GM23338 (cell line): Measurements from ENCODE around the gene RAMP3. TPM values are rescaled to one million over a fixed set of nuclear protein-coding genes. Genes with fewer than 3 reads are reported as not detected.

Source experiments
- ATAC-seq: fragments of 200-7000 bp; cut with Tn5 transposase; 3 replicates; pipeline ENCODE4 v1.9.1; 2020
- DNase-seq: peaks from one replicate; pipeline ENCODE4 v3.0.0-alpha.2; 2015; ENCODE audit warnings: low spot score
- H2AFZ ChIP-seq: fragments of 200-600 bp; sonication (generic); 2 replicates; pipeline ENCODE4 v1.8.0; 2016; ENCODE audit warnings: antibody characterized with exemption, mild to moderate bottlenecking, moderate library complexity
- H3F3A ChIP-seq: fragments of 200-600 bp; sonication (generic); replicated peaks from 2 replicates; pipeline ENCODE4 v1.8.0; 2017; ENCODE audit warnings: antibody characterized with exemption, mixed run types, low read depth
- H3K27ac ChIP-seq: fragments of 200-600 bp; sonication (generic); 2 replicates; pipeline ENCODE4 v1.6.1; 2016; ENCODE audit warnings: low read depth
- H3K27me3 ChIP-seq: fragments of 200-600 bp; sonication (generic); 2 replicates; pipeline ENCODE4 v1.8.0; 2016; ENCODE audit warnings: mild to moderate bottlenecking, mixed run types, moderate library complexity; ENCODE audit not compliant: insufficient read depth
- H3K36me3 ChIP-seq: fragments of 200-600 bp; sonication (generic); 2 replicates; pipeline ENCODE4 v1.8.0; 2016; ENCODE audit warnings: mild to moderate bottlenecking; ENCODE audit not compliant: insufficient read depth
- H3K4me1 ChIP-seq: fragments of 200-600 bp; sonication (generic); 2 replicates; pipeline ENCODE4 v1.8.0; 2016; ENCODE audit warnings: mild to moderate bottlenecking, moderate library complexity; ENCODE audit not compliant: insufficient read depth
- H3K4me2 ChIP-seq: fragments of 200-600 bp; sonication (generic); 2 replicates; pipeline ENCODE4 v1.7.1; 2017; ENCODE audit warnings: mixed run types
- H3K4me3 ChIP-seq: fragments of 200-600 bp; sonication (generic); 2 replicates; pipeline ENCODE4 v1.6.1; 2016; ENCODE audit warnings: mixed run types
- H3K79me2 ChIP-seq: fragments of 200-600 bp; sonication (generic); replicated peaks from 2 replicates; pipeline ENCODE4 v1.8.0; 2017; ENCODE audit warnings: mild to moderate bottlenecking; ENCODE audit not compliant: insufficient read depth
- H3K9me2 ChIP-seq: fragments of 200-600 bp; sonication (generic); 2 replicates; pipeline ENCODE4 v1.8.0; 2017; ENCODE audit not compliant: insufficient read depth
- H4K20me1 ChIP-seq: fragments of 200-600 bp; sonication (generic); replicated peaks from 2 replicates; pipeline ENCODE4 v1.8.0; 2017; ENCODE audit warnings: mild to moderate bottlenecking; ENCODE audit not compliant: insufficient read depth
- H3K27ac Mint-ChIP-seq: 2 replicates; pipeline ENCODE4 v1.8.0; 2020; ENCODE audit warnings: inconsistent platforms, mild to moderate bottlenecking, moderate library complexity, mixed read lengths
- H3K27me3 Mint-ChIP-seq: 3 replicates; pipeline ENCODE4 v1.8.0; 2022; ENCODE audit warnings: low read depth, mild to moderate bottlenecking, moderate library complexity, mixed read lengths, inconsistent platforms; ENCODE audit not compliant: insufficient read depth, poor library complexity
- H3K36me3 Mint-ChIP-seq: 3 replicates; pipeline ENCODE4 v1.8.0; 2021; ENCODE audit warnings: low read depth, mild to moderate bottlenecking, inconsistent platforms, moderate library complexity, mixed read lengths
- H3K4me1 Mint-ChIP-seq: 3 replicates; pipeline ENCODE4 v1.8.0; 2020; ENCODE audit warnings: mild to moderate bottlenecking, inconsistent platforms, mixed read lengths
- H3K4me3 Mint-ChIP-seq: 3 replicates; pipeline ENCODE4 v1.8.0; 2021; ENCODE audit warnings: moderate library complexity, mild to moderate bottlenecking, inconsistent platforms, mixed read lengths
- H3K9me3 Mint-ChIP-seq: 3 replicates; pipeline ENCODE4 v1.8.0; 2020; ENCODE audit warnings: moderate library complexity, mild to moderate bottlenecking, inconsistent platforms, mixed read lengths
- CREB1 ChIP-seq: fragments of 250-450 bp; sonication (Bioruptor Pico); IDR thresholded peaks from 2 replicates; pipeline ENCODE4 v1.5.0; 2020; ENCODE audit warnings: low read depth, mild to moderate bottlenecking, moderate library complexity
- EZH2 ChIP-seq: fragments of 200-600 bp; sonication (generic); IDR thresholded peaks from one replicate; pipeline ENCODE4 v1.8.0; 2017; ENCODE audit warnings: antibody characterized with exemption, mild to moderate bottlenecking, low read depth; ENCODE audit not compliant: unreplicated experiment
- JUNB ChIP-seq: IDR thresholded peaks from one replicate; pipeline ENCODE4 v1.6.1; 2016; ENCODE audit warnings: antibody characterized with exemption; ENCODE audit not compliant: unreplicated experiment
- NANOG ChIP-seq: IDR thresholded peaks from 2 replicates; pipeline ENCODE4 v1.6.1; 2016; ENCODE audit warnings: antibody characterized with exemption, borderline replicate concordance
- POLR2AphosphoS5 ChIP-seq: IDR thresholded peaks from 2 replicates; pipeline ENCODE4 v1.6.1; 2016; ENCODE audit warnings: antibody characterized with exemption, low read depth
- STAT1 ChIP-seq: IDR thresholded peaks from one replicate; pipeline ENCODE4 v1.6.1; 2016; ENCODE audit warnings: antibody characterized with exemption; ENCODE audit not compliant: unreplicated experiment
- ZNF114 ChIP-seq: fragments of 250-450 bp; sonication (Bioruptor Pico); IDR thresholded peaks from 2 replicates; pipeline ENCODE4 v1.5.0; 2020; ENCODE audit warnings: mild to moderate bottlenecking, moderate library complexity
- ZNF331 ChIP-seq: fragments of 250-450 bp; sonication (Bioruptor Pico); IDR thresholded peaks from 2 replicates; pipeline ENCODE4 v1.5.0; 2020; ENCODE audit warnings: low read depth, mild to moderate bottlenecking, moderate library complexity
- polyA plus RNA-seq: library from polyadenylated mRNA; unstranded; fragments of >200 nt; fragmentation: Nextera tagmentation; extraction: Ambion mirVana; gene quantifications from 2 replicates; pipeline ENCODE4 v1.2.1, GENCODE V29; 2016
- total RNA-seq: library from RNA; depleted of rRNA; stranded (reverse); fragments of >200 nt; shearing (Covaris generic); gene quantifications from 2 replicates; pipeline ENCODE4 v1.2.3, GENCODE V29; 2014
- TF ChIP-seq, protein P1 (sequence below): fragments of 250-450 bp; sonication (Bioruptor Pico); IDR thresholded peaks from 2 replicates; pipeline ENCODE4 v1.5.0; 2020; ENCODE audit warnings: mild to moderate bottlenecking, moderate library complexity
- TF ChIP-seq, protein P2 (sequence below), 2 experiments: fragments of 200-600 bp in 1 of 2; sonication (generic) in 1 of 2; conservative IDR thresholded peaks; 2 replicates each; pipeline versions ENCODE4 v1.5.1 to v1.6.1; 2016 to 2017; ENCODE audit warnings: antibody characterized with exemption in 2 of 2, low read depth in 2 of 2, mild to moderate bottlenecking in 2 of 2, moderate library complexity in 1 of 2
- TF ChIP-seq, protein P3 (sequence below): IDR thresholded peaks from one replicate; pipeline ENCODE4 v1.6.1; 2018; ENCODE audit warnings: antibody characterized with exemption; ENCODE audit not compliant: unreplicated experiment

The RAMP3 gene
- total and polyA plus RNA-seq, 2 experiments from 2014 or later, result 1.1 to 4.6 TPM

DNA sequence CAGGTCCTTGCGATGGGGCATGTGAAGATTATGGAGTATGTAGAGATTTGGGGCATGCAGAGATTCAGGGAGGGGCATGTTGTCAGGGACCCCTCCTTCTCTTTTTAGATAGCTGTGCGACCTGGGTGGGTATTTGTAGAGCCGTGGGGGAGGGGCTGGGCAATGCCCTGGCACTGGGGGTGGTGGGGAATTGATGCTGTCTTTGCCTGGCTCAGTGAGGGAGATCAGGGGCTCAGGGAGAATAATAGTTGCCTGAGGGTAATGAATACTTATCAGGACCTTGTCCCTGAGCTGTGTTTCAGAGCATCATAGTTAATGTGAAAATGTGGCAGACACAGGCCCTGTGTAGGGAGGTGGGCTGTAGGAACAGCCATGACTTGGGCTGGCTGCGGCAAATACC is 3.5 kb downstream of the RAMP3 start:
- Histone ChIP-seq H4K20me1 (no peaks in the 10 kb centered on the region), H3K4me2 (no peak overlapping the region), H2AFZ (peak overlapping the region; percentile 80; the same call in 1 of the 2 replicates), H3K27ac (no peak overlapping the region), H3K79me2 (no peaks in the 10 kb centered on the region), H3K4me3 (no peak overlapping the region), H3F3A (no peaks in the 10 kb centered on the region), H3K27me3 (peaks cover 14% of the 10 kb centered on the region), H3K4me1 (no peaks in the 10 kb centered on the region; the same call in 1 of the 2 replicates), H3K36me3 (no peaks in the 10 kb centered on the region), H3K9me2 (0 out of 2 replicates have a peak, but pooled peaks cover 3% of the 10 kb centered on the region)
- TF ChIP-seq, protein P1, sequence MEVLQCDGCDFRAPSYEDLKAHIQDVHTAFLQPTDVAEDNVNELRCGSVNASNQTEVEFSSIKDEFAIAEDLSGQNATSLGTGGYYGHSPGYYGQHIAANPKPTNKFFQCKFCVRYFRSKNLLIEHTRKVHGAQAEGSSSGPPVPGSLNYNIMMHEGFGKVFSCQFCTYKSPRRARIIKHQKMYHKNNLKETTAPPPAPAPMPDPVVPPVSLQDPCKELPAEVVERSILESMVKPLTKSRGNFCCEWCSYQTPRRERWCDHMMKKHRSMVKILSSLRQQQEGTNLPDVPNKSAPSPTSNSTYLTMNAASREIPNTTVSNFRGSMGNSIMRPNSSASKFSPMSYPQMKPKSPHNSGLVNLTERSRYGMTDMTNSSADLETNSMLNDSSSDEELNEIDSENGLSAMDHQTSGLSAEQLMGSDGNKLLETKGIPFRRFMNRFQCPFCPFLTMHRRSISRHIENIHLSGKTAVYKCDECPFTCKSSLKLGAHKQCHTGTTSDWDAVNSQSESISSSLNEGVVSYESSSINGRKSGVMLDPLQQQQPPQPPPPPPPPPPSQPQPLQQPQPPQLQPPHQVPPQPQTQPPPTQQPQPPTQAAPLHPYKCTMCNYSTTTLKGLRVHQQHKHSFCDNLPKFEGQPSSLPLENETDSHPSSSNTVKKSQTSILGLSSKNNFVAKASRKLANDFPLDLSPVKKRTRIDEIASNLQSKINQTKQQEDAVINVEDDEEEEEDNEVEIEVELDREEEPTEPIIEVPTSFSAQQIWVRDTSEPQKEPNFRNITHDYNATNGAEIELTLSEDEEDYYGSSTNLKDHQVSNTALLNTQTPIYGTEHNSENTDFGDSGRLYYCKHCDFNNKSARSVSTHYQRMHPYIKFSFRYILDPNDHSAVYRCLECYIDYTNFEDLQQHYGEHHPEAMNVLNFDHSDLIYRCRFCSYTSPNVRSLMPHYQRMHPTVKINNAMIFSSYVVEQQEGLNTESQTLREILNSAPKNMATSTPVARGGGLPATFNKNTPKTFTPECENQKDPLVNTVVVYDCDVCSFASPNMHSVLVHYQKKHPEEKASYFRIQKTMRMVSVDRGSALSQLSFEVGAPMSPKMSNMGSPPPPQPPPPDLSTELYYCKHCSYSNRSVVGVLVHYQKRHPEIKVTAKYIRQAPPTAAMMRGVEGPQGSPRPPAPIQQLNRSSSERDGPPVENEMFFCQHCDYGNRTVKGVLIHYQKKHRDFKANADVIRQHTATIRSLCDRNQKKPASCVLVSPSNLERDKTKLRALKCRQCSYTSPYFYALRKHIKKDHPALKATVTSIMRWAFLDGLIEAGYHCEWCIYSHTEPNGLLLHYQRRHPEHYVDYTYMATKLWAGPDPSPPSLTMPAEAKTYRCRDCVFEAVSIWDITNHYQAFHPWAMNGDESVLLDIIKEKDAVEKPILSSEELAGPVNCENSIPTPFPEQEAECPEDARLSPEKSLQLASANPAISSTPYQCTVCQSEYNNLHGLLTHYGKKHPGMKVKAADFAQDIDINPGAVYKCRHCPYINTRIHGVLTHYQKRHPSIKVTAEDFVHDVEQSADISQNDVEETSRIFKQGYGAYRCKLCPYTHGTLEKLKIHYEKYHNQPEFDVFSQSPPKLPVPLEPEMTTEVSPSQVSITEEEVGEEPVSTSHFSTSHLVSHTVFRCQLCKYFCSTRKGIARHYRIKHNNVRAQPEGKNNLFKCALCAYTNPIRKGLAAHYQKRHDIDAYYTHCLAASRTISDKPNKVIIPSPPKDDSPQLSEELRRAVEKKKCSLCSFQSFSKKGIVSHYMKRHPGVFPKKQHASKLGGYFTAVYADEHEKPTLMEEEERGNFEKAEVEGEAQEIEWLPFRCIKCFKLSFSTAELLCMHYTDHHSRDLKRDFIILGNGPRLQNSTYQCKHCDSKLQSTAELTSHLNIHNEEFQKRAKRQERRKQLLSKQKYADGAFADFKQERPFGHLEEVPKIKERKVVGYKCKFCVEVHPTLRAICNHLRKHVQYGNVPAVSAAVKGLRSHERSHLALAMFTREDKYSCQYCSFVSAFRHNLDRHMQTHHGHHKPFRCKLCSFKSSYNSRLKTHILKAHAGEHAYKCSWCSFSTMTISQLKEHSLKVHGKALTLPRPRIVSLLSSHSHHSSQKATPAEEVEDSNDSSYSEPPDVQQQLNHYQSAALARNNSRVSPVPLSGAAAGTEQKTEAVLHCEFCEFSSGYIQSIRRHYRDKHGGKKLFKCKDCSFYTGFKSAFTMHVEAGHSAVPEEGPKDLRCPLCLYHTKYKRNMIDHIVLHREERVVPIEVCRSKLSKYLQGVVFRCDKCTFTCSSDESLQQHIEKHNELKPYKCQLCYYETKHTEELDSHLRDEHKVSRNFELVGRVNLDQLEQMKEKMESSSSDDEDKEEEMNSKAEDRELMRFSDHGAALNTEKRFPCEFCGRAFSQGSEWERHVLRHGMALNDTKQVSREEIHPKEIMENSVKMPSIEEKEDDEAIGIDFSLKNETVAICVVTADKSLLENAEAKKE (CRISPR knock-in tag), result no peak
- TF ChIP-seq CREB1 (CRISPR knock-in tag) (no peak), STAT1 (no peak)
- Mint-ChIP-seq H3K36me3 (no peaks in the 10 kb centered on the region), H3K4me3 (no peak overlapping the region), H3K27ac (no peak overlapping the region), H3K9me3 (peaks cover 10% of the 10 kb centered on the region; the same call in 2 of the 3 replicates), H3K4me1 (peaks cover 8% of the 10 kb centered on the region; the same call in 2 of the 3 replicates), H3K27me3 (peaks cover 29% of the 10 kb centered on the region)
- ATAC-seq, result no peak
- DNase-seq, result no peak

DNA sequence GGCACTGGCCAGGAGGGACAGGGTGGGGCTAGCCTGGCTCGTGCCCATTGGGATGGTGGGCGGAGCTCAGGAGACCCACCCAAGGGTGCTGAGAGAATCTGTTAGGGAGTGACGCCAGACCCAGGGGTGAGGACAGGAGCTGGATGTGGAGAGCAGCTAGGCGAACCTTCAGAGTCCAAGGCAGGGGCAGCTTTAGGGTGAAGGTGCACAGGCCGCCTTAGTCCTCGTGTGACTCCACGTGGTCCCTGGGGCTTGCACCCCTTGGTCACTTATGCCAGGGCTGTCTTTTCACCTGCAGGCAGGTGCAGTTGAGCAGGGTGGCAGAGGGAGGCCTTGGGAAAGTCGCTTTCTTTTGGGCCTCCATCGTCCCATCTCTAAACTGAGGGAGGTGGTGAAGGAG is 4.3 kb downstream of the RAMP3 start:
- no peak overlapping the region for H3K4me2 ChIP-seq
- Mint-ChIP-seq H3K27ac (no peak overlapping the region), H3K4me3 (no peak overlapping the region), H3K4me1 (peaks cover 7% of the 10 kb centered on the region; the same call in 2 of the 3 replicates), H3K27me3 (peaks cover 26% of the 10 kb centered on the region), H3K36me3 (no peaks in the 10 kb centered on the region), H3K9me3 (peaks cover 10% of the 10 kb centered on the region; the same call in 2 of the 3 replicates)
- no peak overlapping the region for H3K4me3 ChIP-seq
- ATAC-seq, result no peak
- no peak overlapping the region for H3K27ac ChIP-seq
- no peaks in the 10 kb centered on the region for H3K36me3 ChIP-seq
- no peak overlapping the region for H2AFZ ChIP-seq
- no peaks in the 10 kb centered on the region for H4K20me1 ChIP-seq
- H3K4me1 ChIP-seq, result no peaks in the 10 kb centered on the region; the same call in 1 of the 2 replicates
- 0 out of 2 replicates have a peak, but pooled peaks cover 3% of the 10 kb centered on the region for H3K9me2 ChIP-seq
- H3F3A ChIP-seq, result no peaks in the 10 kb centered on the region
- no peak for DNase-seq
- H3K79me2 ChIP-seq, result no peaks in the 10 kb centered on the region
- peaks cover 14% of the 10 kb centered on the region for H3K27me3 ChIP-seq
- TF ChIP-seq POLR2AphosphoS5 (no peak), ZNF331 (no peak), JUNB (no peak), NANOG (no peak), STAT1 (no peak), CREB1 (CRISPR knock-in tag) (no peak), EZH2 (no peak), ZNF114 (CRISPR knock-in tag) (no peak)
- TF ChIP-seq, protein P2, sequence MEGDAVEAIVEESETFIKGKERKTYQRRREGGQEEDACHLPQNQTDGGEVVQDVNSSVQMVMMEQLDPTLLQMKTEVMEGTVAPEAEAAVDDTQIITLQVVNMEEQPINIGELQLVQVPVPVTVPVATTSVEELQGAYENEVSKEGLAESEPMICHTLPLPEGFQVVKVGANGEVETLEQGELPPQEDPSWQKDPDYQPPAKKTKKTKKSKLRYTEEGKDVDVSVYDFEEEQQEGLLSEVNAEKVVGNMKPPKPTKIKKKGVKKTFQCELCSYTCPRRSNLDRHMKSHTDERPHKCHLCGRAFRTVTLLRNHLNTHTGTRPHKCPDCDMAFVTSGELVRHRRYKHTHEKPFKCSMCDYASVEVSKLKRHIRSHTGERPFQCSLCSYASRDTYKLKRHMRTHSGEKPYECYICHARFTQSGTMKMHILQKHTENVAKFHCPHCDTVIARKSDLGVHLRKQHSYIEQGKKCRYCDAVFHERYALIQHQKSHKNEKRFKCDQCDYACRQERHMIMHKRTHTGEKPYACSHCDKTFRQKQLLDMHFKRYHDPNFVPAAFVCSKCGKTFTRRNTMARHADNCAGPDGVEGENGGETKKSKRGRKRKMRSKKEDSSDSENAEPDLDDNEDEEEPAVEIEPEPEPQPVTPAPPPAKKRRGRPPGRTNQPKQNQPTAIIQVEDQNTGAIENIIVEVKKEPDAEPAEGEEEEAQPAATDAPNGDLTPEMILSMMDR (conservative IDR thresholded peaks at IDR 0.05; ENCODE audit: low read depth in 2 of 2), result no peak
- TF ChIP-seq, protein P3, sequence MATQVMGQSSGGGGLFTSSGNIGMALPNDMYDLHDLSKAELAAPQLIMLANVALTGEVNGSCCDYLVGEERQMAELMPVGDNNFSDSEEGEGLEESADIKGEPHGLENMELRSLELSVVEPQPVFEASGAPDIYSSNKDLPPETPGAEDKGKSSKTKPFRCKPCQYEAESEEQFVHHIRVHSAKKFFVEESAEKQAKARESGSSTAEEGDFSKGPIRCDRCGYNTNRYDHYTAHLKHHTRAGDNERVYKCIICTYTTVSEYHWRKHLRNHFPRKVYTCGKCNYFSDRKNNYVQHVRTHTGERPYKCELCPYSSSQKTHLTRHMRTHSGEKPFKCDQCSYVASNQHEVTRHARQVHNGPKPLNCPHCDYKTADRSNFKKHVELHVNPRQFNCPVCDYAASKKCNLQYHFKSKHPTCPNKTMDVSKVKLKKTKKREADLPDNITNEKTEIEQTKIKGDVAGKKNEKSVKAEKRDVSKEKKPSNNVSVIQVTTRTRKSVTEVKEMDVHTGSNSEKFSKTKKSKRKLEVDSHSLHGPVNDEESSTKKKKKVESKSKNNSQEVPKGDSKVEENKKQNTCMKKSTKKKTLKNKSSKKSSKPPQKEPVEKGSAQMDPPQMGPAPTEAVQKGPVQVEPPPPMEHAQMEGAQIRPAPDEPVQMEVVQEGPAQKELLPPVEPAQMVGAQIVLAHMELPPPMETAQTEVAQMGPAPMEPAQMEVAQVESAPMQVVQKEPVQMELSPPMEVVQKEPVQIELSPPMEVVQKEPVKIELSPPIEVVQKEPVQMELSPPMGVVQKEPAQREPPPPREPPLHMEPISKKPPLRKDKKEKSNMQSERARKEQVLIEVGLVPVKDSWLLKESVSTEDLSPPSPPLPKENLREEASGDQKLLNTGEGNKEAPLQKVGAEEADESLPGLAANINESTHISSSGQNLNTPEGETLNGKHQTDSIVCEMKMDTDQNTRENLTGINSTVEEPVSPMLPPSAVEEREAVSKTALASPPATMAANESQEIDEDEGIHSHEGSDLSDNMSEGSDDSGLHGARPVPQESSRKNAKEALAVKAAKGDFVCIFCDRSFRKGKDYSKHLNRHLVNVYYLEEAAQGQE, result no peak
